Small intestine (tissue), 7 donors: ENCODE data around the gene ARHGAP8. TPM values are rescaled to one million over a fixed set of nuclear protein-coding genes. Genes with fewer than 3 reads are reported as not detected.
A peak's percentile ranks its signal among the peaks of the same experiment; 100 is the strongest.

Source experiments
- DNase-seq, 2 donors: peaks; one replicate each; pipeline versions ENCODE4 v3.0.0 to v3.0.0-alpha.2; 2013
- FAIRE-seq: peaks from 2 replicates; lab custom pipeline; 2012; peaks lifted over from hg19 to GRCh38; lab: Jason Lieb, UNC
- H3K27ac ChIP-seq, 3 donors: one replicate each; pipeline ENCODE4 v1.5.1; 2013; ENCODE audit warnings: low read length in 2 of 3, mild to moderate bottlenecking in 2 of 3, control low read depth in 1 of 3, inconsistent platforms in 1 of 3, low read depth in 1 of 3, moderate library complexity in 1 of 3
- H3K27me3 ChIP-seq, 3 donors: one replicate each; pipeline ENCODE4 v1.6.1; 2013; ENCODE audit warnings: low read length in 3 of 3, inconsistent platforms in 1 of 3; ENCODE audit not compliant: control insufficient read depth in 3 of 3, insufficient read depth in 3 of 3
- H3K36me3 ChIP-seq, 3 donors: one replicate each; pipeline ENCODE4 v1.6.1; 2013; ENCODE audit warnings: low read length in 3 of 3, inconsistent platforms in 1 of 3, low read depth in 1 of 3, mild to moderate bottlenecking in 1 of 3, moderate library complexity in 1 of 3; ENCODE audit not compliant: control insufficient read depth in 3 of 3, insufficient read depth in 2 of 3
- H3K4me1 ChIP-seq, 3 donors: one replicate each; pipeline ENCODE4 v1.6.1; 2013; ENCODE audit warnings: low read length in 2 of 3, inconsistent platforms in 1 of 3, low read depth in 1 of 3, mild to moderate bottlenecking in 1 of 3, moderate library complexity in 1 of 3; ENCODE audit not compliant: control insufficient read depth in 3 of 3, insufficient read depth in 2 of 3
- H3K4me3 ChIP-seq, 3 donors: one replicate each; pipeline ENCODE4 v1.5.1; 2013; ENCODE audit warnings: low read length in 3 of 3, control low read depth in 1 of 3, inconsistent platforms in 1 of 3, low read depth in 1 of 3, mild to moderate bottlenecking in 1 of 3, moderate library complexity in 1 of 3
- H3K9me3 ChIP-seq, 2 donors: one replicate each; pipeline ENCODE4 v1.6.1; 2013; ENCODE audit warnings: low read depth in 1 of 2, low read length in 1 of 2; ENCODE audit not compliant: control insufficient read depth in 2 of 2, insufficient read depth in 1 of 2
- WGBS, 3 donors: extraction: QIAGEN DNeasy Blood & Tissue Kit; methylation state at CpG; one replicate each; pipeline ENCODE4 v1.1.7; 2013; 5-methylcytosine and 5-hydroxymethylcytosine counted together
- polyA plus RNA-seq, 4 donors: library from polyadenylated mRNA; stranded (reverse) in 3 of 4; unstranded in 1 of 4; fragments of 200-250 nt in 3 of 4; fragments of 120-200 nt in 1 of 4; gene quantifications; one replicate each; pipeline versions ENCODE4 v1.2.1 to v1.2.3, GENCODE V29; 2013
- donor health status: healthy with polysubstance abuse.
- donor health status: control.
- donor health status: control.
- donor health status: Bipolar disorder and iron deficiency.
- donor health status: healthy.

The ARHGAP8 gene
- polyA plus RNA-seq, 4 donors, result 1.6 to 20.3 (median 9.3) TPM

GRCh38 chr22:44775862-44776261 lies 23.5 kb downstream of the ARHGAP8 start:
- Histone ChIP-seq H3K4me1 (no peaks in the 10 kb centered on the region), H3K36me3 (peaks cover 0 to 5% (median 0%) of the 10 kb centered on the region in 3 donors), H3K4me3 (no peak overlapping the region), H3K27ac (no peak overlapping the region), H3K9me3 (peaks cover 0 to 3% of the 10 kb centered on the region in 2 donors), H3K27me3 (peaks cover 0 to 3% (median 0%) of the 10 kb centered on the region in 3 donors)
- FAIRE-seq, result no peak
- WGBS, 3 donors, result 84 to 87% (median 84%) methylated on average over 5 of the region's 5 CpGs
- DNase-seq, result no peak

GRCh38 chr22:44776605-44777363 lies 24.4 kb downstream of the ARHGAP8 start:
- peaks cover 0 to 3% of the 10 kb centered on the region in 2 donors for H3K9me3 ChIP-seq
- H3K4me1 ChIP-seq, result no peaks in the 10 kb centered on the region
- FAIRE-seq, result no peak
- no peak overlapping the region for H3K4me3 ChIP-seq
- no peak overlapping the region for H3K27ac ChIP-seq
- peak in 1 of 2 donors; percentile 14 for DNase-seq
- H3K27me3 ChIP-seq, result peaks cover 0 to 3% (median 0%) of the 10 kb centered on the region in 3 donors
- WGBS, 3 donors, result 61 to 76% (median 68%) methylated on average over 16 of the region's 16 CpGs
- H3K36me3 ChIP-seq, result peaks cover 0 to 7% (median 0%) of the 10 kb centered on the region in 3 donors

GRCh38 chr22:44777364-44777755 lies 25.0 kb downstream of the ARHGAP8 start:
- no peak for FAIRE-seq
- Histone ChIP-seq H3K36me3 (peaks cover 0 to 7% (median 0%) of the 10 kb centered on the region in 3 donors), H3K9me3 (peaks cover 0 to 3% of the 10 kb centered on the region in 2 donors), H3K4me3 (no peak overlapping the region), H3K27ac (no peak overlapping the region), H3K4me1 (no peaks in the 10 kb centered on the region), H3K27me3 (peaks cover 0 to 3% (median 0%) of the 10 kb centered on the region in 3 donors)
- WGBS, 3 donors, result 5 to 44% (median 32%) methylated on average over 2 of the region's 2 CpGs
- peak; percentile 28 to 35 for DNase-seq

- FAIRE-seq (no peak), DNase-seq (no peak)
- H3K36me3 ChIP-seq, result peaks cover 0 to 7% (median 0%) of the 10 kb centered on the region in 3 donors
- no peaks in the 10 kb centered on the region for H3K27me3 ChIP-seq
- 76 to 91% (median 88%) methylated on average over 17 of the region's 17 CpGs for WGBS, 3 donors
- no peak overlapping the region for H3K4me3 ChIP-seq
- H3K4me1 ChIP-seq, result no peaks in the 10 kb centered on the region
- H3K9me3 ChIP-seq, result no peaks in the 10 kb centered on the region
- H3K27ac ChIP-seq, result no peak overlapping the region
Measured at GRCh38 chr22:44780876-44781449, 28.6 kb downstream of the ARHGAP8 start.

GRCh38 chr22:44782363-44782963 lies 30.1 kb downstream of the ARHGAP8 start:
- WGBS, 3 donors, result 70 to 79% (median 77%) methylated on average over 17 of the region's 17 CpGs
- H3K9me3 ChIP-seq, result no peaks in the 10 kb centered on the region
- peaks cover 0 to 8% (median 0%) of the 10 kb centered on the region in 3 donors for H3K36me3 ChIP-seq
- FAIRE-seq, result no peak
- no peaks in the 10 kb centered on the region for H3K4me1 ChIP-seq
- no peaks in the 10 kb centered on the region for H3K27me3 ChIP-seq
- no peak overlapping the region for H3K27ac ChIP-seq
- no peak overlapping the region for H3K4me3 ChIP-seq
- no peak for DNase-seq

GRCh38 chr22:44783091-44783490 lies 30.7 kb downstream of the ARHGAP8 start:
- DNase-seq (no peak), FAIRE-seq (no peak)
- H3K27me3 ChIP-seq, result no peaks in the 10 kb centered on the region
- H3K9me3 ChIP-seq, result no peaks in the 10 kb centered on the region
- peaks cover 0 to 10% (median 0%) of the 10 kb centered on the region in 3 donors for H3K36me3 ChIP-seq
- WGBS, 3 donors, result 66 to 70% (median 68%) methylated on average over 10 of the region's 10 CpGs
- no peak overlapping the region for H3K4me3 ChIP-seq
- H3K4me1 ChIP-seq, result no peaks in the 10 kb centered on the region
- no peak overlapping the region for H3K27ac ChIP-seq

- 55 to 66% (median 60%) methylated on average over 14 of the region's 14 CpGs for WGBS, 3 donors
- no peak overlapping the region for H3K4me3 ChIP-seq
- FAIRE-seq, result no peak
Measured at GRCh38 chr22:44783581-44783980, 31.2 kb downstream of the ARHGAP8 start.

GRCh38 chr22:44786136-44786535 lies 33.8 kb downstream of the ARHGAP8 start:
- WGBS, 3 donors, result 87 to 93% (median 91%) methylated on average over 15 to 23 of the region's 23 CpGs
- no peak overlapping the region for H3K4me3 ChIP-seq
- no peaks in the 10 kb centered on the region for H3K27me3 ChIP-seq
- no peaks in the 10 kb centered on the region for H3K9me3 ChIP-seq
- DNase-seq, result no peak
- no peaks in the 10 kb centered on the region for H3K4me1 ChIP-seq
- no peak overlapping the region for H3K27ac ChIP-seq
- peaks cover 0 to 7% (median 0%) of the 10 kb centered on the region in 3 donors for H3K36me3 ChIP-seq
- FAIRE-seq, result no peak

More at GRCh38 chr22:44783581-44783980, 31.2 kb downstream of the ARHGAP8 start:
- peaks cover 0 to 10% (median 0%) of the 10 kb centered on the region in 3 donors for H3K36me3 ChIP-seq
- H3K9me3 ChIP-seq, result no peaks in the 10 kb centered on the region
- H3K4me1 ChIP-seq, result no peaks in the 10 kb centered on the region
- no peaks in the 10 kb centered on the region for H3K27me3 ChIP-seq
- no peak overlapping the region for H3K27ac ChIP-seq
- no peak for DNase-seq
